Measurements from ENCODE around the gene SLCO2A1.
"Not testable (repeated sequence)": the region's sequence is repeated elsewhere in the genome, so short reads cannot be mapped to it uniquely, and the experiment has no call there.

Gene SLCO2A1

DNA sequence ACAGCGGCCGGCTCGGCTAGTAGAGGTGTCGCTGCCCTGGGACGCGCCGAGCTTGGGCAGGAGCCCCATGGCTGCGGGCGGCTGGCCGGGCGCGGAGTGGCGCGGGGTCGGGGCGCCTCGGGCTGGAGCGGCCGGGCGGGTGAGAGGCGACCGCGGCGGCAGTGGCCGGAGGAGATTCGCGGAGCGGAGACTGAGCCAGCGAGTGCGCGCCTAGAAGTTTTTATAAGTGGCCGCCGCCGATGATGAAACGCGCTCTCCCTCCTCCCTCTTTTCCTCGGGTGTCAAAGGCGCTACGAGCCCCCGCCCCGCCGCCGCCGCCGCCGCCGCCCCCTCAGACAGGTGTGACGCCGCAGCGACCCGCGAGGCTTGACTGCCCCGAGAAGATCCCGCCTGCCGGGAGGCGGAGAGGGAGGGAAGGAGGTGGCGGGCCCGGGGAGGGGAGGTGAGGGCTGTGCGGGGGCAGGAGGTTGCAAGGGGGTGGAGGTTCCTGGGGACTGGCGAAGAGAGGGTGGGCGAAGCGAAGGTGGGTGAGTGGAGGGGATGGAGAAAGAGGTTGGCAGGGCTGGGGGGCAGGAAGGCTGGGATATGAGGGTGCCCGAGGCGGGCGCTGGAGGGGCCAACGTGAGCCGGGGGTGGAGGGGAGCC is at the start of gene SLCO2A1:
Gene SLCO2A1 (minus strand): TSS at position 192 of the 645 bp plus-strand sequence. CDS start 123 bp downstream, at position 69.
- DNase-seq, result no peak

DNA sequence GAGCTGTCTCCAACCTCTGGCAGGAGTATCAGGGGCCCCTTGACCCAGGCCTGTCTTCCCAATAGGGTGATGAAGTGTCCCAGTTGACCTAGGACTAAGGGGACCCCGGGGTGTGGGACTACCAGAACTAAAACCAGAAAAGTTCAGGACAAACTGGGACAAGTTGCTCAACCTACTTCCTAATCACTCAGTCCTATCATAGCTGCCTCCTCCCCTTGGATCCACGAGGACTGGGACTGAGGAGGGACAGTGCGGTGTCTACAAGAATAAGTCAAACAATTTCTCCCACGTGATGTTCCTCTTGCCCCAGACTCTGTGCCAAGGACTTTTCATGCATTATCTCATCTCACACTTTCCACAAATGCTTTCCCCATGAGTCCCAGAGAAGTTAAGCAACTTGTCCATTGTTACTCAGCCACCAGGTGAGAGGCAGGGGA is 49.4 kb upstream of the SLCO2A1 start:
- no peak for DNase-seq

DNA sequence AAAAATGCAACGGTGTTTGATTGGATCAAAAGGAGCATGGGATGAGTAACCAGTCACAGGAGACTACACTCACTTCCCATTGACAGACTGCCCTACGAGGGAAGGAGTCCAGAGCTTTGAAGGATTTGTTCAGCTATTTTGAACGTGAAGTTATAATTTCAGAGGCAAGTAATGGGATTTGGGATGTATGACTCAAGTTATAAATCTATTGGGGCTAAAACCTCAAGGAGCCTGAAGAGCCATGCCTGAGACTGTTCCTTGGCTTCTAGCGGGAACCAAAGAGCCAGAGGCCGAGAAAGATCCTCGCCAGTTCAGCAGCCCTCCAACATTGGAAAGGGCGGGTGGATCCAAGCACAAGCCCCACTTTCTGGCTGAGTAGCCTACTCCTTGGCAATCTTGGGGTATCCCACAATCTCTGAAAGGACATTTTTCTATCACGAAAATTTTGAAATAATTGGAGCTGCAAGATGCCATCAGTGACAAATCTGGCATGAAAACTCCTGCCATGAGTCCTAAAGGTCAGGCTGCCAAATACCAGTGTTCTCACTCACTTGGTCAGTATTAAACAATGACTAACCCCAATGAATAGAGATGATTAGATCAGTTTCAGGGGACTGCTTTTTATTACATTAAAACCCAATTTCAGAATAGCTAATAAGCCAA is 48.6 kb upstream of the SLCO2A1 start:
- DNase-seq, result no peak

DNA sequence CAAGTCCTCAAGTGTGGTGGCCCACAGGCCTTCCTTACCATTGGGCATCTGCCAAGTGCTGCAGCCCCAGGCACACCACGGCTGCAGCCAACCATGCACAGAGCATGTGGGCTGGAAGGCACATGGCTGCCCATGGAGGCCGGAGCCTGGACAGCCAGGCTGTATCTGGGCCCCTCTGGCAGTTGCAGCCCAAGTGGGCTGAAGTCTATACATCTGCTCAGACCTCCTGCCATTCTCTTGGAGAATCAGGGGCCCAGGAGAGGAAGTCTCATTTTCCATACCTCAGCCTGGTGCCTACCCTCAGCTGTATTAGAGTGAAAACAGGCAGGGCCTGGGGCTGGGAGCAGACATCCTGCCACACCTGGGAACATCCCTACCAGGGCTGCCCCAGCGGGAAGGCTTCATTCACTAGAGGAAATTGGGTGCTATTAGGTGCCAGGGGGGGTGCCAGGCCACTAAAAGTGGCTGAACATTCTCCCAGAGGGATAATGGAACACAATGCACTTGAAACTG is 48.0 kb upstream of the SLCO2A1 start:
- DNase-seq, result no peak

DNA sequence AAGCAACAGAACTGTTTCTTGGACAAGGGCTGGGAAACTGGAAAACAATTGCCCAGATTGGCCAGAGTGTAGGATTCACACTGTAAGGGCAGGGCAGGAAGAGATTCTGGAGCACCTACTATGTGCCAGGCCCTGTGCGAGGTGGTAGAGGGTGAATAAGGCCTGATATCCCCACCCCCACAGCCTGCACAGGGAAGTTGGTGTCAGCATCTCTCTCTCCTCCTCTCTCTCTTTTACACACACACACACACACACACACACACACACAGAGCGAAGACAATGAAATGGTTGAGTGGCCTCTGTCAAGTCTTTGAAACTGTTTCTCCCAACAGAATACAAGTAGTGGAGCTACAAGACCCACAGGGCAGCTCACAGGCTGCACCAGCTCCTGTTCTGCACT is 47.1 kb upstream of the SLCO2A1 start:
- DNase-seq, result no peak

DNA sequence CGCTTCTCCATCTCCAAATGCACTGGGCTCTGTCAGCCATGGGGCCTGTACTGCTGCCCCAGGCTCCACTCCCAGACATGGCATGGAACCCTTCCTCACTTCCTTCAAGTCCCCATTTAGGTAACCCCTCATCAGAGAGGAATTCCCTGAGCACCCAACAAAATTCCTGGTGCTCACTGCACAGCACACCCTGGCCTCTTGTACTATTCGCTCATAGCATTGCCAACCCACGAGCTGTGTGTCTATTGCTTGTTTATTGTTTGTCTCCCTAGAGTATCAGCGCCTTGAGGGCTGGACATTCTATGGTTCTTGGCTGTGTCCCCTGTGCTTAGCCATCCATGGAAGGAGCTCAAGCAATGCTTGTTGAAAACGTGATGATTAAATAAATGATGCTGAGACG is 46.1 kb upstream of the SLCO2A1 start:
- DNase-seq, result no peak

DNA sequence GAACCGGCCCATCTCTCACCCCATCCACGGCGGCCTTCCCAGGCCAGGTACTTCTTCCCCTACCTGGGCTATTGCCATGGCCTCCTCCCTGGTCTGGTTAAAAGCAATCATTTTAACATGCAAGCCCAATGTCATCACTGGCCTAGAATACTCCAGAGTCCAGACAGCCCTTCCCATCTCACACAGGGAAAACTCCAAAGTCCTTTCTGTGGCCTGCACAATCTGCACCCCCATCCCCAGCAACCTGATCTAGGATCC is 45.8 kb upstream of the SLCO2A1 start:
- DNase-seq, result no peak

DNA sequence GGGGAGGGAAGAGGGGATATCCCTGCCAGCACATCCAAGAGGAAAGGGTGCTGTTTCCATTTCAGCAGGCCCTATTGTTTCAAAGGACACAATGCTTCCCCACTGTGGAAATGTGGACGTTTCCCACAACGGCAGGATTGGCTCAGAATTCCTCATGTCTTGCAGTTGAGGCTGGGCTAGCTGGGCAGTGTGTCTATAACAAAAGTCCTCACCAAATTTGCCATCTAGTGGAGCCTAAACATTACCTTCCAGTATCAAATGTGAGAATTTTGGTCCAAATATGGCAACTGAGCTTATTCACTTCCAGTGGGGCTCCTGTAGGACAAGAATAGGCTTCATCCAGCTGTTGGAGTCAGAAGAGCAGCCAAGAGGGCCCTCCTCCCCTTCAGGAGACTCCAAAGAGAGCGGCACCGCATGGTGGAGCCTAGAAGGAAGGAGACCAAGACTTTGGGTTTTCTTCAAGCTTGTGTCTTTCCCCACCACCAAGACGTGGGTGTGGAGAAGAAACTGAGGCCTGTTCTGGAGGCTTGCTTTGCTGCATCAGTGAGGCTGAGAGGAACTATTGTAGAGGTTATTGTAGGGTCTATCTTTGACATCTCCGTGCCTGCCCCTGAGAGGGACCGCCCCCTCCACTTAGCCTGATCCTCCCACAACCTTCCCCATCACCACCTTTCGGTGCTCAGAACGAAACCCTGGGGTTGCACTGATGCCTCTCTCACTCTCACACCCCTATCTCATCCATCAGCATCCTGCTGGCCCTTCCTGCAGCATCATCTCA is 45.3 kb upstream of the SLCO2A1 start:
- no peak for DNase-seq

DNA sequence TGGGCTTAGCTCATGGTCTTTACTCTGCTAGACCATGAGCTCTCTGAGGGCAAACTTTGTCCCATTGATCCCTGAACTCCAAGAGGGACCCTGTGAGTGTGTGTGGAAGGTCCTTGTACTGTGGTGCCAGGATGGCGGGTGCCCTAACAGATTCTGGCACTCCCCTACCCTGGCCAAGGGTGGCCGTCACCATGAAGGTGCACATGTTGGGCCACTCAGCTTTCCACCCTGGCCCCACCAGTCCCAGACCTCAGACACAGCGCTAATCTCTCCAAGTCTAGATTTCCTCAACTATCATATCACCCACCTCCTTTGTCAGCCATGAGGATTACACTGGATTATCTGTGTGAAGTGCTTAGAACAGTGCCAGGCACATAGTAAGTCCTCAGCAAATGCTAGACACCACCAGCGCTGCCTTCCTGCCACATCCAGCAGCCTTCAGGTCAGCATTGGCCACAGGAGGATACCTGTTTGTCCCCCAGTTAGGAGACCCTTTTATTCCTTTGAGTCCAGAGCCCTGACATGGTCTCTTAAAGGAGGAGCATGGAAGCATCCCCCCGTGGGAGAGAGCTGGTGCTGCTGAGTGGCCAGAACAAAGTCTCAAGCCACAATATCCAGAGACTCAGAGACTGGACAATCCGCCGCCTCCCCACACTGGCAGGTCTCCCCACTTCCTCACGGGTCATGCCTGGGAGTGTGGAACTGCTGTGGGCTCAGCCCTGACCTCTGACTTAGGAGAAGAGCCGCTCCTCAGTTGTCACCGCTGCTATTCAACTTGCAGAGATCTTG is 44.5 kb upstream of the SLCO2A1 start:
- DNase-seq, result no peak

DNA sequence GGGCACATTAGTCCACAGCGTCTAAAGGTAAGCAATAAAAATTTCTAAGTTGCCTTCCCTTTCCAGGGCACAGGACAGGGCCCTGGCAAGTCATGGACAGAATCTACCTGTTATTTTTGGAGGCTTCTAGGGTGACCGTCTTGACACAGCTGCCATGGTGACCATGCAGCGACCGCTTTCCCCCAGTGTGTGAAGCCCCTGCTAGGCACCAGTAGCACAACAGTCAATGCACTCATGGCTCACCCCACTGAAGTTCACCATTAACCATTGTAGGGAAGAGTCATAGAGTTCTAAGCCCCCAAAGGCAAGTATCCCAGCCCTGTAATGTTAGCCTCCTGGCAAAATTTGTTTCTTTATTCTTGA is 43.8 kb upstream of the SLCO2A1 start:
- no peak for DNase-seq

DNA sequence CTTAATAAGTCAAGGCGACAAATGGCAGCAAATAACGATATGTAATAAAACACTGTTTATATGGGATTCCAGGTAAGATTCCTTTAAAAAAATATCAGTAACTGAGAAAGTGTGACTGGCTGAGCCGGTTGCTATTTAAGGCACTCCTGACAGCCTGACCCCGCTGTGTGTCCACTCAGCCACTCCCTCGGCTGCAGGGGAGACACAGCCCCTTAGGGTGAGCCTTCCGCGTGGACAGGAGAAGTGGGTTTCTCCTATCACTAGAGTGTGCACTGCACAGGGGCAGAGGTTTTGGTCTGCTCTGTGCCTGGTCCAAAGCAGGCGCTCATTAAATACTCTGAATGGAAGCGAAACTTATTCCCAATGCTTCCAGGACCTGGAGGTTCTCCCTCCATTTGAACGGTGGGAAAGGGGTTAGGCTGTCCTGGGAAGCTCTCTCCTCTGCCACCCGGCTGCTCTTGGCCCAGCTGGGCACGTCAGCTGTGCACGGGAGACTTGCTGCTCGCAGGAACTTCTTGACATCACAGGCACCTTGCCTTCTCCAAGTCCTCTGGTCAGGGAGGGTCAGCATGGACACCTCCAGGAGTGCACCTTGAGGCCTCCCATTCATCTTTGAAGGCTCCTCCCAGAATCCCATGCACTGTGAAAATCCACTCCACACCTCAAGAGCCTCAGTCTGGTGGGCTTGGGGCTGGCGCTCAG is 43.3 kb upstream of the SLCO2A1 start:
- DNase-seq, result no peak

DNA sequence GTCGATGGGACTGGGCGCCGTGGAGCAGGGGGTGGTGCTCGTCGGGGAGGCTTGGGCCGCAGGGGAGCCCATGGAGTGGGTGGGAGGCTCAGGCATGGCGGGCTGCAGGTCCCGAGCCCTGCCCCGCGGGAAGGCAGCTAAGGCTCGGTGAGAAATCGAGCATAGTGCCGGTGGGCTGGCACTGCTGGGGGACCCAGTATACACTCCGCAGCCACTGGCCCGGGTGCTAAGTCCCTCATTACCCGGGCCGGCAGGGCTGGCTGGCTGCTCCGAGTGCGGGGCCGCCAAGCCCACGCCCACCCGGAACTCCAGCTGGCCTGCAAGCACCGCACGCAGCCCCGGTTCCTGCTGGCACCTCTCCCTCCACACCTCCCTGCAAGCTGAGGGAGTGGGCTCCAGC is 40.6 kb upstream of the SLCO2A1 start:
- DNase-seq, result not testable (repeated sequence)

DNA sequence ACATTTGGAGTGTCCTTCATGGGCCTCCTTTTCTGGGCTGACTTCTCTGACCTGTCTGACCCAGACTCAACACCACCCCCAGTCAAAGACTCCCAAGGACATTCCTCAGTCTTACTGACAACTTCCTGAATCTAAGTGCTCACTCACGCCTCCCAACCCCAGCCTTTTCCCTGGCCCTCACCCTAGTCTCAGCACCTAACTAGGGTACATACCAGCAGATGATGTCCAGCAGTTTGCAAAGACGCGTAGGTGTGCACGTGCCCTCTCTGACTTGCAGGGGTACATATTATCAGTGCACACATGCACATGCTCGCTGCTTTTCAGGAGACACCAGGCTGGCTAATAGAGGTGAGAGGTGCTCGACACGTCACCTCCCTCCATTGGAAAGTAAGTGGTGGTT is 38.7 kb upstream of the SLCO2A1 start:
- no peak for DNase-seq

DNA sequence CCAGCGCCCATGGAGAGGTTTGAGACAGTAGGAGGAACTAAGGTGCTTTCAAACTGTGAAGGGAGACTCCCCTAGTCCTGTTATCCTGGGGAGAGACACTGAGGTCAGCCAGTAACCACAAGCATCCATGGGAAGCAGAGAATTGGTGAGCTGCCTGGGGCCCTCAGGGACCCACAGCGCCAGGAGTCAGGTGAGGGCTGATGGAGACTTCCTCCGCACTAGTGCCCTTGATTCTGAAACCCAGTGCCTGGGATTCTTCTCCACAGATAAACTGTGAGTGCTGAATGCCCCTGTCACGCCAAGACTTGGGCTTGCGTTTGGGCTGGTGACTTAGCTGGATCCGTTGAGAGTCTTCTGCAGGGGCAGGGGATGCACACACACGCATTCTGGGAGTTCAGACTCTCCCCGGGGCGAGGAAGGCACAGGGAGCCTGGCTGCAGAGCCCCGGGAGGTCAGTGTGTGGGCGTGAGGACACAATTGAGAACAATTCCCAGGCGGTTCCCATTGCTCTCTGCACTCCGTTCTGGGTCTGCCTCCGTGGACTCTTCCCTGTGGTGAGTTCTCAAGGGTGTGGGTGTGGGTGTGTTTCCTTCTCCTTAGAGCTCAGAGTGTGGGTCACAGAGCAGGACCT is 37.9 kb upstream of the SLCO2A1 start:
- DNase-seq, result no peak

DNA sequence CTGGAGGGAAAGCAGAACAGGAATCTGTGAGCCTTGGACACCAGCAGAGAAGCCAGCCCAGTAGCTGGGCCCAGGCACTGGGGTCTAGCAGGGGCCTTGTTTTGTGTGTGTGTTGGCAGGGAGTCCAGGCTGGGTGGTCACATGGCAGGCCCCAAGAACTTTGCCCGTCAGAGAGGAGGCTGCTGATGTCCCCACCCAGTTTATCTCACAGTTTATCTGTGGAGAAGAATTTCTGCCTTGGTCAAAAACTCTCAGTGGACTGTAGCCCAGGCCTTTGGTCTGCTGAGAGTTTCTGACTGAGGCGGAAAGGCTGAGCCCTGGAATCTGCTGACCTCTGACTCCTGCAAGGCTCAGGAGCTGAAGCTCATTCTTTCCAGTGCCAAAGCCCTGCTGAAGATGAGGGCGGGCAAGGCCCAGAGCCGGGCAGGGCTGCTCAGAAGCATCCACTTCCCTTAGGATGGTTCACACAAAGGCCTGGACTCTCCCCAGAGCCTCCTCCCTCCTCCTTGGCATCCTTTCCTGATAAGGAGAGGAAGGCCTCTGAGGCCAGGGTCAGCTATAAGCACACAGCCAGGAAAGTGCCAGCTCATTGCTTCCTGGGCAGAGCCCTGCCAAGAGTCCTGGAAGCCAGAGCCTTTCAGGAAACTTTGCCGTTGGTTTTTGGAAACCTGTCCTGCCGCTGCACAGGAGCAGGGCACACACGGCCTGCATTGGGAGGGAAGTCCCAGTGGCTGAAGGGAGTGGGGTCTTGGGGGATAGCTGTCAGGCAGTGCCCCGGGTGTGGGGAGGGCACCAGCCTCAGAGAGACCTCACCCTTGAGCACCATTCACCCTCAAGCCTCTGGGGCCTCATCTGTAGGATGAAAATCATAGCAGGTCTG is 37.2 kb upstream of the SLCO2A1 start:
- no peak for DNase-seq

DNA sequence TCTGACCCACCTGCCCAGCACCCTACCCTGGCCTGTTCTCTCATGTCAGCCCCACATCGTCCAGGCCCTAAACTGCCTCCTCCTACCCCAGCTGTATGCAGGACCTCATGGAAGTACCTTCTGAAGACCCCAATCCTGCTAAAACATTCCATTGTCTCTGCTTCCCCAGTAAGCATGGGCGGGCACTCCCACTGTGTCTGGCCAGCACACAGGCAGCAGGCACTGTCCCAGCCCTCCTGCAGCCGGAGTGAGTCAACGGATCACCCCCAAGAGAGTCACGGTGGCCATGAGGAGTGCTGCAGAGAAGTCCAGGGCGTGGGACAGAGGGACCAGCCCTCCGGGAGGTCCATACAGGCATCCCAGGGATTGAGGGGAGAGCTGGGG is 36.4 kb upstream of the SLCO2A1 start:
- DNase-seq, result no peak

DNA sequence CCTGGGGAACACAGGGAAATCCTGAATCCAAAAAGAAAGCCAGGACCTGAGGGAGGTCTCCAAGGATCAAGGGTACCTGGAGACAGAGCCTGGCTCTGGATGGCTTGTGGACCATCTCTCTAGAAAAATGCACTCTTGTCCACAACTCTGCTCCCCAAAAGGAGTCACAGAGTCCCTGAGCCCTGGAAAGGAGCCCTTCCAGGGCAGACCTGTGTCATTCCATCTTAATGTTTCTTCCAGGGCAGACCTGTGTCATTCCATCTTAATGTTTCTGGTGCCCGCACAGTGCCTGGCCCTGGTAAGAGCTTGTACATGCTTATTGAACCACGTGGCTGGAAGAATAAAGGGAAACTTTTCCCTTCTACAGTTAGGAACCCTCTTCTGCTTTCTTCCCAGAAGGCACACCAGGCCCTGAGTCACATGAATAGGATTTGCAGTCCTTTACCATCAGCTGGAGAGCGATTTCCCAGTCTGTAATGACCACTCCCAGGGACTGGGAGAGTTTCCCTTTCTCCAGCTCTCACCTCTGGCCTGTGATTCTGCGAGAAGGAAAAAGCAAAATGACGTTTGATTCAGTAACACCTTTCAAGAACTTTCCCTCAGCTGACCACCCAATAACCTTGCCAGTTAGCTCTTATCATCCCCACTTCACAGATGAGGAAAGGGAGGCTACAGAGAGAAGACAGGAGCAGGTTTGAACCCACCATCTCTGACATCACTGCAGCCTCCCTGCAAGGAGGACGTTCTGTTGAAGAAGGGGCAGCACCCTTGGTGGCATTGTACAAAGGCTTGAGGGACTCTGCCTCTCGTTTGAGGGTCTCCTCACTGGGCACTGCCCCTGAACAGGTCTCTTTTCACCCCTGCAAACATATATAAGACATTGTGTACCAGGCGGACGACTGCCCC is 35.8 kb upstream of the SLCO2A1 start:
- DNase-seq, result no peak

DNA sequence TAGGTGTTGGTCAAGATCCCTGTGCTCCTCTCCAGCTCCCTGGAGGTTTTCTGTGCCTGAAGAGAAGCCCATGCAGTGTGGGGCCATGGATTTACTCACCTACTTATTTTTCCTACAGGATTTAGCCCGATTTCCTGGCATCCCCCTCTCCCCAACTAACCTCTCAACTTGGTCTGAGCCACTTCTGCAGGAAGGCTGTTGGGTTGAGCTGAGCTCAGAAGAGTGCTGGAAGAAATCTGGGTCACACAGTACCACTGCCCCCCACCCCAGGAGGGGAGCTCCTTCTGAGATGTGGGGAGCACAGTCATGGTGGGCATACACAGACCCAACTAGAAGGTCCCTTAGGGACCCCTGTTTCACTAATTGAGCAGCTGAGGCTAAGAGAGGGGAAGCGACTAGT is 34.4 kb upstream of the SLCO2A1 start:
- DNase-seq, result no peak

DNA sequence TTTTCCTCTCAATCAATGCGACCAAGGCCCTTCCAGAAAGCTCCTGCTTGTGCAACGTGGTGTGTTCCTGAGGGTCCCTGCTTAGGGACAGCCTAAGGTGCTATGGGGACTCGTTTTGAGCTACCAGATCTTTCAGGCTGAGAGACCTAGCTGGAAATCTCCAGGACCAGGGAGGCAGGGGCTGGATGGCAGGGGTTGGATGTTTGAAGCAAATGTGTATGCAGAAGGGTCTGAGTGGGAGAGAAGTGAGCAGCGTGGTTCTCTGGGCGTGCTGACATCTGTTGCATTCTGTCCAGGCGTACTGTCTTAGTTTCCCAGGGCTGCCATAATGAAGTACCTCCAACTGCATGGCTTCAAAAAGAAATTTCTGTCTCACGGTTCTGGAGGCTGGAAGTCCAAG is 31.7 kb upstream of the SLCO2A1 start:
- DNase-seq, result no peak

Data from CD4-positive, alpha-beta T cell treated with Interleukin-6 for 4 hours (primary cell).